ENCODE measurements around the gene APBA3. TPM values are rescaled to one million over a fixed set of nuclear protein-coding genes. Genes with fewer than 3 reads are reported as not detected.

Gene APBA3
- polyA plus RNA-seq, 1 experiment, result 12.4 TPM

GRCh38 chr19:3710265-3710812, 51.2 kb downstream of the APBA3 start:
- POLR2A ChIA-PET, result interaction anchor here (0.5 kb wide), 1 partner anchor 372 kb away, joined by 22 read pairs; no protein-coding TSS in a partner anchor
- no peak overlapping the region for H3K4me3 ChIP-seq (ENCODE audit: low read depth, low read length)
- peaks cover 10% of the 10 kb centered on the region for H3K27me3 ChIP-seq (ENCODE audit: control insufficient read depth, insufficient read depth, low read length)
- H3K36me3 ChIP-seq (ENCODE audit: control insufficient read depth, insufficient read depth, low read length), result no peaks in the 10 kb centered on the region
- no peak for DNase-seq (ENCODE audit: low read depth)
- TF ChIP-seq CTCF (IDR thresholded peaks at IDR 0.05; ENCODE audit: insufficient read depth, low read depth, low read length), result no peak
- CTCF ChIA-PET, result interaction anchor here (0.6 to 1.8 kb wide), 5 partner anchors 9 to 225 kb away, joined by 3 to 7 read pairs (median 4); partner anchors contain the start of gene PIP5K1C

DNA sequence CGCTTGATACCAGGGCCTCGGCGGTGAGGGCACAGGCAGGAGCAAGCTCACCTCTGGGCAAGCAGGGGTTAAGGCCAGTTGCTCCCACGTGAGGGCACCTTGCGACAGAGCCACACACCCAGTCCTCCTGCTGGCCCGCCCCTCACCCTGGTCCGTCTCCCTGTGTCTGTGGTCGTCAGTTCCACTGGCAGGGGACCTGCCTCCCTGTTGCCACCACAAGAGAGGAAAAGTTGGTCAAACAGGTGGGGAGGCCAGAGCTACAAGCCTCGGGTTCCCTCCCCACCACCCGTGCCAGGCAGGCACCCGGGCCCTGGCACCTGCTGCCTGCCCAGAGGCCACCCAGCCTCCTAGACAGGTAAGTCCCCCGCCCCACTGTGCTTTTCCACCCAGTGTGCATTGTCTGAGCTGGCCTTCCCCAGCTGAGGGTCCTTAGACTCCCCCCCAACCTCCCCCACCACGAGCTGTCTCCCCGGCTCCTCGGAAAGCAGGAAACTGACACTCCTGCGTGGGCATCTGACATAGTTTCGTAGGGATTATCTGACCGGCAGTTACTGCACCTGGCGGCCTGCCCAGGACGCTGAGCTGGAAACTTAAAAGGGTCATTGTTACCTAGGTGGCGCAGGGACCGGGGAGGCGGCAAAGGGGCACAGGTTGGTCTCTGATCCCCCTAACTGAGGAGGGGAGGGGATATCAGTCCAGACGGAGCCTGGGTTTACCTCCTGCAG, 53.1 kb downstream of the APBA3 start, which contains the start of gene TJP3:
TSS of gene TJP3 (plus strand) at position 178 of the 725 bp plus-strand sequence. CDS start 20,049 bp downstream, outside the sequence.
- TF ChIP-seq CTCF (IDR thresholded peaks at IDR 0.05; ENCODE audit: insufficient read depth, low read depth, low read length), result no peak
- no peak within 1 kb of the TSS for H3K4me3 ChIP-seq (ENCODE audit: low read depth, low read length)
- DNase-seq (ENCODE audit: low read depth), result no peak
- H3K27me3 ChIP-seq (ENCODE audit: control insufficient read depth, insufficient read depth, low read length), result peaks cover 10% of the 10 kb centered on the region
- no peaks in the 10 kb centered on the region for H3K36me3 ChIP-seq (ENCODE audit: control insufficient read depth, insufficient read depth, low read length)
- CTCF ChIA-PET, result interaction anchor here (0.8 to 4.5 kb wide), 6 partner anchors 11 to 403 kb away, joined by 3 to 21 read pairs (median 6); no protein-coding TSS in a partner anchor
- POLR2A ChIA-PET, result no interaction called here

GRCh38 chr19:3707868-3708206, 53.7 kb downstream of the APBA3 start:
- ChIA-PET CTCF (interaction anchor here (0.8 to 4.5 kb wide), 7 partner anchors 11 to 403 kb away, joined by 3 to 21 read pairs (median 5); no protein-coding TSS in a partner anchor), POLR2A (no interaction called here)
- H3K36me3 ChIP-seq (ENCODE audit: control insufficient read depth, insufficient read depth, low read length), result no peaks in the 10 kb centered on the region
- peaks cover 10% of the 10 kb centered on the region for H3K27me3 ChIP-seq (ENCODE audit: control insufficient read depth, insufficient read depth, low read length)
- DNase-seq (ENCODE audit: low read depth), result no peak
- H3K4me3 ChIP-seq (ENCODE audit: low read depth, low read length), result no peak overlapping the region
- TF ChIP-seq CTCF (IDR thresholded peaks at IDR 0.05; ENCODE audit: insufficient read depth, low read depth, low read length), result no peak

GRCh38 chr19:3701200-3701599, 60.3 kb downstream of the APBA3 start:
- H3K27me3 ChIP-seq (ENCODE audit: control insufficient read depth, insufficient read depth, low read length), result no peaks in the 10 kb centered on the region
- H3K36me3 ChIP-seq (ENCODE audit: control insufficient read depth, insufficient read depth, low read length), result peaks cover 2% of the 10 kb centered on the region; the same call in 1 of the 2 replicates
- H3K4me3 ChIP-seq (ENCODE audit: low read depth, low read length), result no peak overlapping the region
- no peak for TF ChIP-seq CTCF (IDR thresholded peaks at IDR 0.05; ENCODE audit: insufficient read depth, low read depth, low read length)
- POLR2A ChIA-PET, result interaction anchor here (0.6 kb wide), 1 partner anchor 407 kb away, joined by 4 read pairs; no protein-coding TSS in a partner anchor
- CTCF ChIA-PET, result interaction anchor here (0.7 to 9.5 kb wide), 6 partner anchors 10 to 120 kb away, joined by 3 to 99 read pairs (median 7); no protein-coding TSS in a partner anchor
- no peak for DNase-seq (ENCODE audit: low read depth)

Small RNA genes lying within 50 kb of the gene (small RNA-seq; reads per million reads assigned to genes)
- not detected for gene AC005777.1 (ENCODE audit: insufficient read length, low read depth, low replicate concordance)

Other genes with a start within 250 kb of the APBA3 start
- not detected in 2 replicates for gene TEKTIP1, start 222.5 kb downstream of the APBA3 start, polyA plus RNA-seq (2011; rRNA removed)
- gene MFSD12, start 204.1 kb downstream of the APBA3 start, polyA plus RNA-seq (2011; rRNA removed), result 35.0 and 54.7 TPM in 2 replicates
- 39.7 and 54.2 TPM in 2 replicates for gene HMG20B, start 188.7 kb downstream of the APBA3 start, polyA plus RNA-seq (2011; rRNA removed)
- gene GIPC3, start 176.2 kb downstream of the APBA3 start, polyA plus RNA-seq (2011; rRNA removed), result 0.36 and 0.63 TPM in 2 replicates
- gene TBXA2R, start 154.8 kb downstream of the APBA3 start, polyA plus RNA-seq (2011; rRNA removed), result 0.54 and 1.2 TPM in 2 replicates
- gene CACTIN, start 134.9 kb downstream of the APBA3 start, polyA plus RNA-seq (2011; rRNA removed), result 9.3 and 13.8 TPM in 2 replicates
- 14.2 and 35.3 TPM in 2 replicates for gene PIP5K1C, start 61.2 kb downstream of the APBA3 start, polyA plus RNA-seq (2011; rRNA removed)
- gene TJP3, start 53.3 kb downstream of the APBA3 start, polyA plus RNA-seq (2011; rRNA removed), result not detected in 2 replicates
- 70.1 and 77.7 TPM in 2 replicates for gene MRPL54, start 990 bp upstream of the APBA3 start, polyA plus RNA-seq (2011; rRNA removed)
- gene RAX2, start 10.5 kb upstream of the APBA3 start, polyA plus RNA-seq (2011; rRNA removed), result not detected in 2 replicates
- not detected in 2 replicates for gene MATK, start 24.7 kb upstream of the APBA3 start, polyA plus RNA-seq (2011; rRNA removed)
- gene ZFR2, start 107.3 kb upstream of the APBA3 start, polyA plus RNA-seq (2011; rRNA removed), result 0.15 TPM in 1 of 2 replicates, not detected in the other
- 0.01 TPM in 1 of 2 replicates, not detected in the other for gene ATCAY, start 119.0 kb upstream of the APBA3 start, polyA plus RNA-seq (2011; rRNA removed)
- gene NMRK2, start 171.4 kb upstream of the APBA3 start, polyA plus RNA-seq (2011; rRNA removed), result not detected in 2 replicates
- 132 and 178 TPM in 2 replicates for gene DAPK3, start 209.4 kb upstream of the APBA3 start, polyA plus RNA-seq (2011; rRNA removed)
- 1,661 and 2,469 TPM in 2 replicates for gene EEF2, start 223.8 kb upstream of the APBA3 start, polyA plus RNA-seq (2011; rRNA removed)
- gene PIAS4, start 246.0 kb upstream of the APBA3 start, polyA plus RNA-seq (2011; rRNA removed), result 10.9 and 18.2 TPM in 2 replicates